IPS-18c (cell line): ENCODE data around the gene PTPRM.

Experiments
- H3K4me3 ChIP-seq: 2 replicates; pipeline ENCODE4 v1.7.0; 2013; ENCODE audit warnings: low read depth, mild to moderate bottlenecking, low read length, moderate library complexity; ENCODE audit not compliant: insufficient read depth
- H3K9me3 ChIP-seq: one replicate; pipeline ENCODE4 v1.6.1; 2013; ENCODE audit warnings: mild to moderate bottlenecking, low read length, moderate library complexity; ENCODE audit not compliant: control insufficient read depth, insufficient read depth

The PTPRM gene

GRCh38 chr18:7676253-7676873, 109.2 kb downstream of the PTPRM start:
- H3K9me3 ChIP-seq, result no peaks in the 10 kb centered on the region
- H3K4me3 ChIP-seq, result no peak overlapping the region

- no peaks in the 10 kb centered on the region for H3K9me3 ChIP-seq
- H3K4me3 ChIP-seq, result no peak overlapping the region
These were observed 109.9 kb downstream of the PTPRM start for GRCh38 chr18:7677001-7677400.

- no peaks in the 10 kb centered on the region for H3K9me3 ChIP-seq
- H3K4me3 ChIP-seq, result no peak overlapping the region
These were observed 110.3 kb downstream of the PTPRM start for GRCh38 chr18:7677424-7677823.

- H3K4me3 ChIP-seq, result no peak overlapping the region
- no peaks in the 10 kb centered on the region for H3K9me3 ChIP-seq
These were observed 111.3 kb downstream of the PTPRM start for GRCh38 chr18:7678389-7678788.

DNA sequence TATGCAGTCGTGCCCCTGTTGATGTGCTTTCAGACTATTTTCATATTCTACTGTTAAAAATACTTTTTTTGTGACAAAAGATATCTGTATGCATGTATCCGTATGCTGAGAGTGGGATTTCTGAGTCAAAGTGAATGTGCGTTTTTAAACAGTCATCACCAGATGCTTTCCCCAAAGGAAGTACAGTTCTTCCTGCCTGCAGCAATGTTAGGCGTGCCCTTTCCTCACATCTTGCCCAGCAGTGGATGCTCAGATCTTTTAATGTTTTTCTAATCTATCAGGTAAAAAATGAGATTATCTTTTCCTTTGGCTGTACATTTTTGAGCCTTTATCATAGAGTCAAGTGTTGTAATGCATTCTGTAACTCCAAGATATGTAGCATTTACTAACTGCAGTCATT, 111.7 kb downstream of the PTPRM start:
- Histone ChIP-seq H3K4me3 (no peak overlapping the region), H3K9me3 (no peaks in the 10 kb centered on the region)

DNA sequence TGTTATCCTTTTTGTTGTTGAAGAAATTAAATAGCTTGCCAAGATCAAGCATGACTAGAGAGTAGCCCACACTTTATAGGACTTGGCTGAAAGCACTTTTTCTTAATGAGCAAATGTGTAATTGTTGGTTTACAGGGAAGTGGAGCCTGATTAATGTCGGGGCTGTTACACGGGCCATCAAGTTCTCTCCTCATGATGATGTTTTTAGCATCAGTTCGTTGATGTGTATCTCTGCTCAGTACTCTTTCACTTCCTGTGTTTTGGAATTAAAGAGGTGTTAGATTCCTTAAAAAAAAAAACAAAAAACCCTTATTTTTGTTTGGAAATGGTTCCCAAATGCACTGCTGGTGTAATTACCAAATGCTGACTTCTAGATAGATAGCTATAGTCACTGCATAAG, 114.2 kb downstream of the PTPRM start:
- no peak overlapping the region for H3K4me3 ChIP-seq

DNA sequence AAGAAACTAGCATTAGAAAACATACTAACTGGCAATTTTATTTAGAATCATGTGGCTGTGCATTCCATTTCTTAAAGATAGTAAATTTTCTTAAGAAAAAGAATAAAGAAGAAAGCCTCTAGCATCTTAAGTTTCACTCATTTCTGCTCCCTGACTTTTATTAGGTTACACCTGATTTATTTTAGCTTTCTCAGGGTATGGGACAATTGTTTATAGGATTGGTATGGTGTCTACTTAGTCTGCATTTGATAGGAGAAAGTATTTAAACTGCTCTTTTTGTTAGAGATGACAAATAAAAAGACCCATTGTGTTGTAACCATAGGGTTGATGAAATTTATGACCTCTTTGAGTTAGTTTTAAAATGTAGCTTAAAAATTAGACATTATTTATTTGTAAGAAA, 115.2 kb downstream of the PTPRM start:
- H3K4me3 ChIP-seq, result no peak overlapping the region
- no peaks in the 10 kb centered on the region for H3K9me3 ChIP-seq

More for the DNA sequence above, 114.2 kb downstream of the PTPRM start:
- H3K9me3 ChIP-seq, result no peaks in the 10 kb centered on the region

DNA sequence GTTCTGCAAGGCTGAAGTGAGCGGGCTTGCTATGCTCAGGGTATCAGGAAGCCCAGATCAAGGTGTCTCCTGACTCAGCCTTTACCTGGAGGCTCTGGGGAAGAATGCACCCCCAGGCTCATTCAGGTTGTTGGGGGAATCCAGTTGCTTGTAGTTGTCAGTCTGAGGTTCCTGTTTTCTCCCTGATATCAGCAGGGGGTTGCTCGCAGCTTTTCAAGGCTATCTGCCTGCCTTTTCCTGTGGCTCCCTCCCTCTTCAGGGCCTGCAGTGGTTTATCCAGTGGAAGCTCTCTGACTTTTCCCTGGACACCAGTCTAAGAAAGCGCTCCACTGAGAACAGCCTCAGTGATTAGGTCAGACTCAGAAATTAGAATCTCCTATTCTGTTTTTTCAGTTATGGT, 116.6 kb downstream of the PTPRM start:
- Histone ChIP-seq H3K4me3 (no peak overlapping the region), H3K9me3 (peaks cover 2% of the 10 kb centered on the region)

- no peak overlapping the region for H3K4me3 ChIP-seq
- H3K9me3 ChIP-seq, result peaks cover 2% of the 10 kb centered on the region
These were observed 117.2 kb downstream of the PTPRM start for GRCh38 chr18:7684357-7684756.

DNA sequence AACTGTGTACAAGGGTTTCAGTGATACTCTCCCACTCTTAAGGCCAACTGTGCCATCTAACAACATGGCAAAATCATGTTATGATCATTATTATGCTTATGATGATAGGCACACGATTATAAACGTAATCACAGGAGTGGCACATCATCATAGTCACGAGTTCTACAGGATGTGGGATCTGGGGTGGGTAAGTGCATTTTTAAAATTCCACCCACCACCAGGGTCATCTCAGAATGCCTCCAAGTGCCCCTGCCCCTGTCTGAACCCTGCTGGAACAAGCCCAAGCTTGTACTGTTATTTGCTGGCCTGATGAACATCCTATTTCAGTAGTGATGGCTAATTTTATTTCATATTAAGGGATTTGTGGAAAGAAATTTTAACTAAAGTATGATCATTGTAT, 117.8 kb downstream of the PTPRM start:
- peaks cover 2% of the 10 kb centered on the region for H3K9me3 ChIP-seq
- H3K4me3 ChIP-seq, result no peak overlapping the region

GRCh38 chr18:7686278-7686677, 119.2 kb downstream of the PTPRM start:
- Histone ChIP-seq H3K4me3 (no peak overlapping the region), H3K9me3 (peaks cover 2% of the 10 kb centered on the region)

DNA sequence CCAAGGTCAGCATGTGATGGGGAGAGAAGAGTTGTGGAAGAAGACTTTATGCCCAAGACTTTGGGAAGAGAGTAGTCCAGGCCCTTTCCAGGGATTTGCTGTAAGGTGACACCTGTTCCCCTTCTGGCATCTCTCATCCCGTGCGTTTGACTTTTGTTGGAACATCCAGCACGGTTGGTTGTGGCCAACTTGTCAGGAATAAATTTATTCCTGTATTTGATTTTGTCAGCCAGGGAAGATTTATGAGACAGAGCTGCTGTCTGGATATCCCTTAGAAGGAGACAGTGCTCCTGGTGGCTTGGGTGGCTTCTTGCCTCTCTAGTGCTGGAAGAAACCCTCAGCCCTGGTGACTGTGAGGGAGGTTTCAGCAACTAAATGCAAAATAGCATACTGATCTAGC, 121.5 kb downstream of the PTPRM start:
- Histone ChIP-seq H3K4me3 (no peak overlapping the region), H3K9me3 (peaks cover 2% of the 10 kb centered on the region)

DNA sequence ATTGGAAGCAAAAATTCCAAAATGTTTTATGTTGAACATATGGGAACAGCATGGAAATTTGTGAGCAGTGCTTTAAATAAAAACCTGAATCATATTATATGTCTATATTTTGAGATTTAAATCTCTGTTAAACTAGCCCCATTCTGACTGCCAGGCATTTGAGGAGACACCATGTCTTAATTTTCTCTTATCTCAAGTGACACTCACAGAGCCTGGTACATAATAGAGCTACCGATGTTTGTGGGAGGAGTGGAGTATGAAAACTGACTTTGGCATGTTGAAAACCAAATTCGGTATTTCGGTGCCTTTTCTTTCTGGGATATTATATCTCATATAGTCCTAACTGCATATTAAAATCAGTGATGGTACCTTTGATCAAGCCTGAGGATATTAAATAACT, 124.1 kb downstream of the PTPRM start:
- Histone ChIP-seq H3K9me3 (peaks cover 2% of the 10 kb centered on the region), H3K4me3 (no peak overlapping the region)

- no peak overlapping the region for H3K4me3 ChIP-seq
- no peaks in the 10 kb centered on the region for H3K9me3 ChIP-seq
These were observed 129.7 kb downstream of the PTPRM start for GRCh38 chr18:7696780-7697179.

DNA sequence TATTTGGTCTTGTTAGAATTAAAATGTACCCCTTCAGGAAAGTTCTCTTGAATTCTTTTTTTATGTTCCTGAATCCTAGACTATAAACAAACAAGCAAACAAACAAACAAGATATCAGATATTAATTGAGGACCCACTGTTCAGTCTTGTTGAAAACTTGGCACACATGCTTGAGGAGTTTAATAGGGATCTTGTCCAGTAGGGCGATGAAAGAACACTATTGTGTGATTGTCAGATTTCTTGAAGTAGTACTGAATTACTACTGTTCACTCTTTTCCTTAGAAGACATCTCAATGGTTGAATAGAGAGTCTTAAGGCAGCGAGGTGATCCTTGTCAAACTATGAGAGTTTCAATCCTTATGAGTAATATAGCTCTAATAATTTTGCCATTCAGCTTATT, 130.2 kb downstream of the PTPRM start:
- Histone ChIP-seq H3K9me3 (no peaks in the 10 kb centered on the region), H3K4me3 (no peak overlapping the region)

DNA sequence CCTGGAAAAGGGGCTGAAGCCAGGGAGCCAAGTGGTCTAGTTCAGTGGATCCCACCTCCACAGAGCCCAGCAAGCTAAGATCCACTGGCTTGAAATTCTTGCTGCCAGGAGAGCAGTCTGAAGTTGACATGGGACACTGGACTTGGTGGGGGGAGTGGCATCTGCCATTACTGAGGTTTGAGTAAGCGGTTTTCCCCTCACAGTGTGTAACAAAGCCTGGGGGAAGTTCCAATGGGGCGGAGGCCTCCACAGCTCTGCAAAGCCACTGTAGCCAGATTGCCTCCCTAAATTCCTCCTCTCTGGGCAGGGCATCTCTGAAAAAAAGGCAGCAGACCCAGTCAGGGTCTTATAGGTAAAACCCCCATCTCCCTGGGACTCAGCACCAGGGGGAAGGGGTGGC, 144.4 kb downstream of the PTPRM start:
- H3K4me3 ChIP-seq, result no peak overlapping the region
- no peaks in the 10 kb centered on the region for H3K9me3 ChIP-seq

DNA sequence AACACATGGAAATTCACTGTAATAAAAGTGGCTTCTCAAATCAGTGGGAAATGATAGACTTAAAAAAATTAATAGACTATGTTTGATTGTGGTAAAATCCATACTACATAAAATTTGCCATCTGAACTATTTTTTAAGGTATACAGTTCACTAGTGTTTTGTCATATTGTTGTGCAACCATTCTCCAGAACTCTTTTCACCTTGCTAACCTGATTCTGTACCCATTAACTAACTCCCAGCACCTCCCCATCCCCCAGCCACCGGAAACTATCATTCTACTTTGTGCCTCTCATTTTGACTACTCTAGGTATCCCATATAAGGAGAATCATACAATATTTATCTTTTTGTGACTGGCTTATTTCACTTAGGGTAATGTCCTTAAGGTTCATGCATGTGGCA, 153.3 kb downstream of the PTPRM start:
- Histone ChIP-seq H3K4me3 (no peak overlapping the region), H3K9me3 (no peaks in the 10 kb centered on the region)

DNA sequence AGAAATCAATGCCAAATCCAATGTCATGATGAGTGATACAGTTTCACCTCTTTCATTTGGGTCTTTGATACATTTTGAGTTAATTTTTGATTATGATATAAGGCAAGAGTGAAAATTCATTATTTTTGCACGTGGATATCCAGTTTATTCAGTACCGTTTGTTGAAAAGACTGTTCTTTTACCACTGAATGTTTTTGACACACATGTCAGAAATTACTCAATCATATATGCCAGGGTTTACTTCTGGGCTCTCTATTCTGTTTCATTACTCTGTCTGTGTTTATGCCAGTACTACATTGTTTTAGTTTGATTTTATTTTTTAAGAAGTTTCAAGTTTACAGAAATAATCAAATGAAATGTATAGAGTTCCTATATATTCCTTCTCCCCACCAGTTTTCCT, 154.4 kb downstream of the PTPRM start:
- Histone ChIP-seq H3K9me3 (no peaks in the 10 kb centered on the region), H3K4me3 (no peak overlapping the region)

DNA sequence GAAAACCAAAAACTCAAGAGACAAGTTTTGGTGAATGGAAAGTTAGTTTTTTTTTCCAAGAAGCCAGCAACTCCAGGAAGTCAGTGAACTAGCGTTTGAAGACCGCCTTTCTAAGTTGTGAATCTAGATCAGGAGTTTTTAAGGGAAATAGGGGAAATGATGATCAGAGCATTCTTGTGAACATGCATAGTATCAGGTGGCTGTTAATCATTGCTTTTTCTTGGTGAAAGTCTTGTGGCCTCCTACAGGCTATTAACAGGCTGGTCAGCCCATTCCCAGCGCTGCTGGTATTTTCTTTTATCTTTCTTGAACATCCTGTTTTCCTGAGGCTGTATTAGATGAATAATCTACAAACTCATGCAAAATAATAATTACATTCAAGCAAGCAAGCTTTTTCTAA, 155.8 kb downstream of the PTPRM start:
- Histone ChIP-seq H3K9me3 (no peaks in the 10 kb centered on the region), H3K4me3 (no peak overlapping the region)
